Neural progenitor cell (in vitro differentiated cells): ENCODE measurements around the gene CWH43.
"Not testable (repeated sequence)": the region's sequence is repeated elsewhere in the genome, so short reads cannot be mapped to it uniquely, and the experiment has no call there.

Experiments
- EZH2 ChIP-seq: fragments of 200-600 bp; sonication (generic); IDR thresholded peaks from 2 replicates; pipeline ENCODE4 v1.6.1; 2017; ENCODE audit warnings: antibody characterized with exemption, mild to moderate bottlenecking, moderate library complexity
- EZH2phosphoT487 ChIP-seq: fragments of 200-600 bp; sonication (generic); IDR thresholded peaks from 2 replicates; pipeline ENCODE4 v1.6.1; 2017; ENCODE audit warnings: antibody characterized with exemption
- TF ChIP-seq, protein P1 (sequence below): fragments of 200-600 bp; sonication (generic); IDR thresholded peaks from 2 replicates; pipeline ENCODE4 v1.5.1; 2017; ENCODE audit warnings: antibody characterized with exemption, mild to moderate bottlenecking

DNA sequence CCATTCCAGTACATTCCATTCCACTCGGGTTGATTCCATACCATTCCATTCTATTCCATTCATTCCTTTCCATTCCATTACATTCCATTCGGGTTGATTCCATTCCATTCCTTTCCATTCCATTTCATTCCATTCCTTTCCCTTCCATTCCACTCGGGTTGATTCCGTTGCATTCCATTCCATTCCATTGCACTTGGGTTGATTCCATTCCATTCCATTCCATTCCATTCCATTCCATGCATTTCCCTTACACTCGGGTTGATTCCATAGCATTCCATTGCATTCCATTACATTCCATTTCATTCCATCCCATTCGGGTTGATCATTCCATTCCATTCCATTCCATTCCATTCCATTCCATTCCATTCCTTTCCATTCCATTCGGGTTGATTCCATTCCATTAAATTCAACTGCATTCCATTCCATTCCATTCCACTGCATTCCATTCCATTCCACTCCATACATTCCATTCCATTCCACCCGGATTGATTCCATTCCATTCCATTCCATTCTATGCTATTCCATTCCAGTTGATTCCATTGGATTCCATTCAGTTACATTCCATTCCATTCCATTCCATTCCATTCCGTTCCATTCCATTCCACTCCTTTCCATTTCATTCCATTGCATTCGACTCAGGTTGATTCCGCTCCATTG is 119.3 kb downstream of the CWH43 start:
- TF ChIP-seq EZH2, EZH2phosphoT487: not testable (repeated sequence)
- TF ChIP-seq, protein P1, sequence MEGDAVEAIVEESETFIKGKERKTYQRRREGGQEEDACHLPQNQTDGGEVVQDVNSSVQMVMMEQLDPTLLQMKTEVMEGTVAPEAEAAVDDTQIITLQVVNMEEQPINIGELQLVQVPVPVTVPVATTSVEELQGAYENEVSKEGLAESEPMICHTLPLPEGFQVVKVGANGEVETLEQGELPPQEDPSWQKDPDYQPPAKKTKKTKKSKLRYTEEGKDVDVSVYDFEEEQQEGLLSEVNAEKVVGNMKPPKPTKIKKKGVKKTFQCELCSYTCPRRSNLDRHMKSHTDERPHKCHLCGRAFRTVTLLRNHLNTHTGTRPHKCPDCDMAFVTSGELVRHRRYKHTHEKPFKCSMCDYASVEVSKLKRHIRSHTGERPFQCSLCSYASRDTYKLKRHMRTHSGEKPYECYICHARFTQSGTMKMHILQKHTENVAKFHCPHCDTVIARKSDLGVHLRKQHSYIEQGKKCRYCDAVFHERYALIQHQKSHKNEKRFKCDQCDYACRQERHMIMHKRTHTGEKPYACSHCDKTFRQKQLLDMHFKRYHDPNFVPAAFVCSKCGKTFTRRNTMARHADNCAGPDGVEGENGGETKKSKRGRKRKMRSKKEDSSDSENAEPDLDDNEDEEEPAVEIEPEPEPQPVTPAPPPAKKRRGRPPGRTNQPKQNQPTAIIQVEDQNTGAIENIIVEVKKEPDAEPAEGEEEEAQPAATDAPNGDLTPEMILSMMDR = not testable (repeated sequence)
